ENCODE results near the gene BNIP2. TPM values are rescaled to one million over a fixed set of nuclear protein-coding genes. Genes with fewer than 3 reads are reported as not detected.

The BNIP2 gene
- total and polyA plus RNA-seq, 4 donors: 17.4 to 73.6 (median 29.6) TPM

DNA sequence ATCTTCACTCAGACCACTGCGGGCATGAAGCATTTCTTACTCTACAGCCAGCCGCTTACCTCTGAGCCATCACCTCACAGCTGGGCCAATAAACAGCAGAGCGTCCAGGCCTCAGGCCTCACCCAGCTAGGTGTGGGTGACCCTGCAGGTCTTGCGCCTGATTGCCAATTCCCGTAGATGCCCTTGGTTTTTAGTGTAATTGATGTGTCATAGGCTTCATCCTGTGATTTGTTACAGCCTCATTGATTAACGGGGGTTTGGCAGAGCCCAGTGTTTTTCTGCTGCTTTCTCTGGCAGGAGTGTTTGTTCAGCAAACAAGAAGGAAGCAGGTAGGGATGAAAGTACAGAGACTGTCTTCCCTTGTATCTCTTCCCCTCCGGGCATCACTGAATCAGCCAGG is 49.6 kb upstream of the BNIP2 start (continued):
- TF ChIP-seq, protein P1, sequence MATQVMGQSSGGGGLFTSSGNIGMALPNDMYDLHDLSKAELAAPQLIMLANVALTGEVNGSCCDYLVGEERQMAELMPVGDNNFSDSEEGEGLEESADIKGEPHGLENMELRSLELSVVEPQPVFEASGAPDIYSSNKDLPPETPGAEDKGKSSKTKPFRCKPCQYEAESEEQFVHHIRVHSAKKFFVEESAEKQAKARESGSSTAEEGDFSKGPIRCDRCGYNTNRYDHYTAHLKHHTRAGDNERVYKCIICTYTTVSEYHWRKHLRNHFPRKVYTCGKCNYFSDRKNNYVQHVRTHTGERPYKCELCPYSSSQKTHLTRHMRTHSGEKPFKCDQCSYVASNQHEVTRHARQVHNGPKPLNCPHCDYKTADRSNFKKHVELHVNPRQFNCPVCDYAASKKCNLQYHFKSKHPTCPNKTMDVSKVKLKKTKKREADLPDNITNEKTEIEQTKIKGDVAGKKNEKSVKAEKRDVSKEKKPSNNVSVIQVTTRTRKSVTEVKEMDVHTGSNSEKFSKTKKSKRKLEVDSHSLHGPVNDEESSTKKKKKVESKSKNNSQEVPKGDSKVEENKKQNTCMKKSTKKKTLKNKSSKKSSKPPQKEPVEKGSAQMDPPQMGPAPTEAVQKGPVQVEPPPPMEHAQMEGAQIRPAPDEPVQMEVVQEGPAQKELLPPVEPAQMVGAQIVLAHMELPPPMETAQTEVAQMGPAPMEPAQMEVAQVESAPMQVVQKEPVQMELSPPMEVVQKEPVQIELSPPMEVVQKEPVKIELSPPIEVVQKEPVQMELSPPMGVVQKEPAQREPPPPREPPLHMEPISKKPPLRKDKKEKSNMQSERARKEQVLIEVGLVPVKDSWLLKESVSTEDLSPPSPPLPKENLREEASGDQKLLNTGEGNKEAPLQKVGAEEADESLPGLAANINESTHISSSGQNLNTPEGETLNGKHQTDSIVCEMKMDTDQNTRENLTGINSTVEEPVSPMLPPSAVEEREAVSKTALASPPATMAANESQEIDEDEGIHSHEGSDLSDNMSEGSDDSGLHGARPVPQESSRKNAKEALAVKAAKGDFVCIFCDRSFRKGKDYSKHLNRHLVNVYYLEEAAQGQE (IDR thresholded peaks at IDR 0.05): peak; percentile 85
- peak; percentile 83 to 93 for TF ChIP-seq JUND (IDR thresholded peaks at IDR 0.05)
- peak; percentile 62 for TF ChIP-seq TAF1 (conservative IDR thresholded peaks at IDR 0.05)
- TF ChIP-seq HNF4G (IDR thresholded peaks at IDR 0.05): peak; percentile 65
- peak; percentile 87 for TF ChIP-seq YY1 (IDR thresholded peaks at IDR 0.05)
- peak; percentile 47 to 53 for TF ChIP-seq RAD21 (IDR thresholded peaks at IDR 0.05)
- TF ChIP-seq, protein P2, sequence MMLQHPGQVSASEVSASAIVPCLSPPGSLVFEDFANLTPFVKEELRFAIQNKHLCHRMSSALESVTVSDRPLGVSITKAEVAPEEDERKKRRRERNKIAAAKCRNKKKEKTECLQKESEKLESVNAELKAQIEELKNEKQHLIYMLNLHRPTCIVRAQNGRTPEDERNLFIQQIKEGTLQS (IDR thresholded peaks at IDR 0.05): peak; percentile 78

DNA sequence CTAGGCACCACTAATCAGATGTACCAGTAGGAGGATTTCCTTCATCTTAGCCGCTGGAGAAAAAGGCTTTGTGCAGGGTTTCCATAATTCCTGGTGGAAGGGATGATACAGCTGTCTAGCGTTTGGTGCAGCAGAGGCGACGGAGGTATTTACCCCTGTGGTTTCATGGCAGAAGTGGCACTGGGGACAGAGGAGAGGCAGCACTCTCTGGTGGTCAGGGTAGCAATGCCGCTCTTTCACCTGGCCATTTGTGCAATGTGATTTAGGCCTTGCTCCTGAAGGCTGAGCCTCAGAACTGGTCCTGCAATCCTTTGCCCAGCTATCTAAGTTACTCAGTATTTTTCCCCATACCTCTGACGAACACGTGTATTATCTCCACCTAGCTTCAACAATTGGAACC is 47.1 kb upstream of the BNIP2 start:
- Histone ChIP-seq H3K27ac (ENCODE audit: low read depth in 1 of 2, low read length in 2 of 2) (no peak overlapping the region), H3K4me3 (ENCODE audit: low read depth in 1 of 3, low read length in 3 of 3) (no peak overlapping the region), H3K27me3 (ENCODE audit: control insufficient read depth in 4 of 4, insufficient read depth in 4 of 4, low read length in 3 of 4) (no peaks in the 10 kb centered on the region), H3K4me1 (ENCODE audit: control insufficient read depth in 4 of 4, insufficient read depth in 4 of 4, low read length in 3 of 4) (peaks cover 0 to 30% (median 24%) of the 10 kb centered on the region in 4 donors), H3K9me3 (ENCODE audit: control insufficient read depth in 4 of 4, low read length in 3 of 4) (no peaks in the 10 kb centered on the region), H3K36me3 (ENCODE audit: control insufficient read depth in 4 of 4, insufficient read depth in 3 of 4, low read depth in 1 of 4, low read length in 3 of 4) (no peaks in the 10 kb centered on the region), H3K9ac (ENCODE audit: low read depth in 1 of 2, low read length in 2 of 2) (no peak overlapping the region)
- TF ChIP-seq RAD21 (IDR thresholded peaks at IDR 0.05): peak in 1 of 2 donors; percentile 81
- no peak for TF ChIP-seq HNF4G (IDR thresholded peaks at IDR 0.05)
- DNase-seq (ENCODE audit: low spot score): no peak
- WGBS: 90% methylated on average over 7 of the region's 7 CpGs

DNA sequence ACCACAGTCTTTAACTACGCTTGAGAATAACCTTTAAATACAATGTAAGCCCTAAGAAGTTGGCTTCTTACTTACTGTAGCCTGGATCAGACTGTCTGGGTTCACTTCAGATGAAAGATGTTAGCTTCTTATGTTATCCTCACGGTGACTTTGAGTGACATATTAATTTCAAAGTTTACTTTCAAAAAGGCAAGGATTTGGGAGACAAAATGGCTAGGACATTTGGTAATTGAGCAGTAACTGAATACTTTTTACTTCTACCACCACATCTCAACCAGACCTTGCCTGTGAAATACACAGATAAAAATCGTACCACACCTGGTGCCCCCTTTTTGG is 36.0 kb upstream of the BNIP2 start:
- TF ChIP-seq, protein P2 (IDR thresholded peaks at IDR 0.05): no peak
- peak in 1 of 2 donors; percentile 3 for TF ChIP-seq RAD21 (IDR thresholded peaks at IDR 0.05)
- H3K27me3 ChIP-seq (ENCODE audit: control insufficient read depth in 4 of 4, insufficient read depth in 4 of 4, low read length in 3 of 4): no peaks in the 10 kb centered on the region
- H3K9ac ChIP-seq (ENCODE audit: low read depth in 1 of 2, low read length in 2 of 2): peak overlapping the region in 1 of 2 donors; percentile 36
- WGBS: 15% methylated on average over 3 of the region's 3 CpGs
- H3K27ac ChIP-seq (ENCODE audit: low read depth in 1 of 2, low read length in 2 of 2): peak overlapping the region; percentile 31 to 75
- no peak for DNase-seq (ENCODE audit: low spot score)
- peaks cover 0 to 13% (median 6%) of the 10 kb centered on the region in 4 donors for H3K4me1 ChIP-seq (ENCODE audit: control insufficient read depth in 4 of 4, insufficient read depth in 4 of 4, low read length in 3 of 4)
- H3K4me3 ChIP-seq (ENCODE audit: low read depth in 1 of 3, low read length in 3 of 3): no peak overlapping the region
- no peaks in the 10 kb centered on the region for H3K9me3 ChIP-seq (ENCODE audit: control insufficient read depth in 4 of 4, low read length in 3 of 4)
- no peaks in the 10 kb centered on the region for H3K36me3 ChIP-seq (ENCODE audit: control insufficient read depth in 4 of 4, insufficient read depth in 3 of 4, low read depth in 1 of 4, low read length in 3 of 4)

DNA sequence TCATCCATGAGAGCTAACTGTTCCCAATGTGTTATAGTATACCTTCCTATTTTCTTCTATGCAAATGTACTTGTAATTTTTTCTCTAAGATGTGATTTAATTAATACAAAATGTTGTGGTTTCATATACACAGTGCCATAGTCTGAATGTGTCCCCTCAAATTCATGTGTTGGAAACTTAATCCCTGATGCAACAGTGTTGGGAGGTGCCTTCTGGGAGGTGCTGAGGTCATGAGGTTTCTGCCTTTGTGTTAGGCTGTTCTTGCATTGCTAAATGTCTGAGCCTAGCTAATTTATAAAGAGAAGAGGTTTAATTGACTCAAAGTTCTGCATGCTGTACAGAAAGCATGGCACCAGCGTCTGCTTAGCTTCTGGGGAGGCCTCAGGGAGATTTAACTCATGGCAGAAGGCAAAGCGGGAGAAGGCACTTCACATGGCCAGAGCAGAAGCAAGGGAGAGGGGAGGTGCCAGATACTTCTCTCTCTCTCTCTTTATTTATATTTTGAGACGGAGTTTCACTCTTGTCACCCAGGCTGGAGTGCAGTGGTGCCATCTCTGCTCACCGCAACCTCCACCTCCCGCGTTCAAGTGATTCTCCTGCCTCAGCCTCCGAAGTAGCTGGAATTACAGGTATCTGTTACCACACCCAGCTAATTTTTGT is 34.7 kb upstream of the BNIP2 start:
- Histone ChIP-seq H3K4me3 (ENCODE audit: low read depth in 1 of 3, low read length in 3 of 3) (no peak overlapping the region), H3K9ac (ENCODE audit: low read depth in 1 of 2, low read length in 2 of 2) (peak overlapping the region in 1 of 2 donors; percentile 34)
- TF ChIP-seq, protein P3, sequence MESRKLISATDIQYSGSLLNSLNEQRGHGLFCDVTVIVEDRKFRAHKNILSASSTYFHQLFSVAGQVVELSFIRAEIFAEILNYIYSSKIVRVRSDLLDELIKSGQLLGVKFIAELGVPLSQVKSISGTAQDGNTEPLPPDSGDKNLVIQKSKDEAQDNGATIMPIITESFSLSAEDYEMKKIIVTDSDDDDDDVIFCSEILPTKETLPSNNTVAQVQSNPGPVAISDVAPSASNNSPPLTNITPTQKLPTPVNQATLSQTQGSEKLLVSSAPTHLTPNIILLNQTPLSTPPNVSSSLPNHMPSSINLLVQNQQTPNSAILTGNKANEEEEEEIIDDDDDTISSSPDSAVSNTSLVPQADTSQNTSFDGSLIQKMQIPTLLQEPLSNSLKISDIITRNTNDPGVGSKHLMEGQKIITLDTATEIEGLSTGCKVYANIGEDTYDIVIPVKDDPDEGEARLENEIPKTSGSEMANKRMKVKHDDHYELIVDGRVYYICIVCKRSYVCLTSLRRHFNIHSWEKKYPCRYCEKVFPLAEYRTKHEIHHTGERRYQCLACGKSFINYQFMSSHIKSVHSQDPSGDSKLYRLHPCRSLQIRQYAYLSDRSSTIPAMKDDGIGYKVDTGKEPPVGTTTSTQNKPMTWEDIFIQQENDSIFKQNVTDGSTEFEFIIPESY (IDR thresholded peaks at IDR 0.05): no peak
- TF ChIP-seq SP1 (IDR thresholded peaks at IDR 0.05): peak; percentile 7
- peak; percentile 28 to 56 for TF ChIP-seq HNF4A (conservative IDR thresholded peaks at IDR 0.05)
- TF ChIP-seq, protein P1 (IDR thresholded peaks at IDR 0.05): no peak
- no peak for TF ChIP-seq RAD21 (IDR thresholded peaks at IDR 0.05)
- TF ChIP-seq FOXA2 (IDR thresholded peaks at IDR 0.05): no peak
- TF ChIP-seq RXRA (IDR thresholded peaks at IDR 0.05): peak in 1 of 2 donors; percentile 35
- TF ChIP-seq, protein P2 (IDR thresholded peaks at IDR 0.05): peak; percentile 17
- no peak for TF ChIP-seq NR2F2 (IDR thresholded peaks at IDR 0.05)
- no peak for TF ChIP-seq EGR1 (IDR thresholded peaks at IDR 0.05; ENCODE audit: low read depth in 2 of 2)
- no peak for TF ChIP-seq FOXA1 (IDR thresholded peaks at IDR 0.05)
- TF ChIP-seq TAF1 (conservative IDR thresholded peaks at IDR 0.05): no peak
- TF ChIP-seq YY1 (IDR thresholded peaks at IDR 0.05): no peak

More for the DNA sequence above, 34.7 kb upstream of the BNIP2 start:
- Histone ChIP-seq H3K4me1 (ENCODE audit: control insufficient read depth in 4 of 4, insufficient read depth in 4 of 4, low read length in 3 of 4) (peaks cover 0 to 13% (median 6%) of the 10 kb centered on the region in 4 donors), H3K36me3 (ENCODE audit: control insufficient read depth in 4 of 4, insufficient read depth in 3 of 4, low read depth in 1 of 4, low read length in 3 of 4) (no peaks in the 10 kb centered on the region), H3K27ac (ENCODE audit: low read depth in 1 of 2, low read length in 2 of 2) (peak overlapping the region; percentile 31 to 75), H3K27me3 (ENCODE audit: control insufficient read depth in 4 of 4, insufficient read depth in 4 of 4, low read length in 3 of 4) (no peaks in the 10 kb centered on the region), H3K9me3 (ENCODE audit: control insufficient read depth in 4 of 4, low read length in 3 of 4) (no peaks in the 10 kb centered on the region)
- no peak for DNase-seq (ENCODE audit: low spot score)
- WGBS: 76% methylated on average over 7 of the region's 7 CpGs

Measured in liver (tissue), 9 donors.